Transverse colon (tissue), 4 donors: Measurements from ENCODE around the gene ANK3. TPM values are rescaled to one million over a fixed set of nuclear protein-coding genes. Genes with fewer than 3 reads are reported as not detected.

ENCODE experiments used
- DNase-seq: peaks from one replicate; pipeline ENCODE4 v3.0.0-alpha.2; 2019
- H3K27ac ChIP-seq, 4 donors: fragments of 200-600 bp; sonication (generic); 2 replicates each; pipeline ENCODE4 v1.5.1; 2016 to 2018; ENCODE audit warnings: inconsistent platforms in 4 of 4
- H3K27me3 ChIP-seq: fragments of 200-600 bp; sonication (generic); 2 replicates; pipeline ENCODE4 v1.5.1; 2017; ENCODE audit warnings: inconsistent platforms
- H3K36me3 ChIP-seq, 4 donors: fragments of 200-600 bp; sonication (generic); 2 replicates each; pipeline ENCODE4 v1.5.1; 2017 to 2019; ENCODE audit warnings: inconsistent platforms in 4 of 4
- H3K4me1 ChIP-seq, 4 donors: fragments of 200-600 bp; sonication (generic); 2 replicates each; pipeline ENCODE4 v1.5.1; 2017 to 2020; ENCODE audit warnings: inconsistent platforms in 4 of 4
- H3K4me3 ChIP-seq, 4 donors: fragments of 200-600 bp; sonication (generic); 1 replicate in 1 of 4; 2 replicates in 3 of 4; pipeline versions ENCODE4 v1.5.1 to v1.6.1; 2017 to 2019; ENCODE audit warnings: inconsistent platforms in 4 of 4
- H3K9me3 ChIP-seq, 2 donors: fragments of 200-600 bp; sonication (generic); 2 replicates each; pipeline ENCODE4 v1.5.1; 2017 to 2019; ENCODE audit warnings: inconsistent platforms in 2 of 2
- EP300 ChIP-seq: sonication (generic); formaldehyde crosslinking; IDR thresholded peaks from one replicate; pipeline ENCODE4 v1.6.1; 2017; ENCODE audit warnings: antibody characterized with exemption, low read depth
- POLR2A ChIP-seq: fragments of 450-650 bp; IDR thresholded peaks from one replicate; pipeline ENCODE4 v1.6.1; 2016; ENCODE audit warnings: antibody characterized with exemption, mild to moderate bottlenecking, moderate library complexity
- POLR2AphosphoS5 ChIP-seq, 3 donors: sonication (generic); formaldehyde crosslinking; IDR thresholded peaks; one replicate each; pipeline ENCODE4 v1.6.1; 2016; ENCODE audit warnings: antibody characterized with exemption in 3 of 3
- WGBS, 2 donors: methylation state at CpG; one replicate each; pipeline ENCODE4 v1.1.5; 2018; ENCODE audit warnings: low coverage in 1 of 2; 5-methylcytosine and 5-hydroxymethylcytosine counted together
- in situ Hi-C, 4 donors: fragments of 200-750 bp; cut with MboI; loops; one replicate each; pipeline versions ENCODE4 v1.15.0 to v1.15.1; 2017; ENCODE audit warnings: low sequenced_read_pairs in 3 of 4, low pct_ligation_motif_present in 1 of 4, low pct_unique_long_range_greater_than_20kb in 1 of 4
- intact Hi-C: fragments of 100-400 bp; cut with DNase I; formaldehyde crosslinking; loops from one replicate; pipeline ENCODE4 v1.15.1; 2023; ENCODE audit warnings: low total_unique reads
- total RNA-seq, 4 donors: library from RNA; depleted of rRNA; stranded (reverse); fragments of >200 nt; gene quantifications; one replicate each; pipeline ENCODE4 v1.1.0, GENCODE V29; 2016
- TF ChIP-seq, protein P1 (sequence below), 5 experiments: fragments of 200-600 bp in 3 of 5; fragments of 450-650 bp in 2 of 5; sonication (generic) in 3 of 5; IDR thresholded peaks; 1 replicate in 2 of 5; 2 replicates in 3 of 5; pipeline ENCODE4 v1.5.1; 2016 to 2017; ENCODE audit warnings: antibody characterized with exemption in 5 of 5, inconsistent platforms in 3 of 5, mild to moderate bottlenecking in 2 of 5, moderate library complexity in 1 of 5

The ANK3 gene
- total RNA-seq, 4 donors from 2014 or later = 41.2 to 230 (median 172) TPM

DNA sequence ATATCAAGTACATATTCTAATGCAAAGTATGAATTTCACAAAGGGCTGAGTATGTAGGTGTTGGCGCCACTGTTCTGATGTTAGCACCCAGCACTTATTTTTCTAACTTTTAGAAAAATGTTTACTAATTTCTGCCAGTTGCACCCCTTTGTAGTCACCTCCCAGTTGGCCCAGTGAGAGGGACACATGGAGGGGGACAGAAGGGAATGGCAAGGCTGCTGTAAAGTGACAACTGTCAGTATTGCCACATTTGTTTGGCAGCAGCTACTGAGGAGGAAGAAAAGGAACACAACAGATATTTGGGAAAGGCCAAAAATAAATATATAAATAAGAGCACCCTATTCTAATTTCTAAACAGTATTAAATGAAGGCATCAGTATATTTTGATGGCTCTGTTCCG is 57.3 kb downstream of the ANK3 start:
- intact Hi-C loops = no loop called here
- no peak overlapping the region for H3K27ac ChIP-seq

DNA sequence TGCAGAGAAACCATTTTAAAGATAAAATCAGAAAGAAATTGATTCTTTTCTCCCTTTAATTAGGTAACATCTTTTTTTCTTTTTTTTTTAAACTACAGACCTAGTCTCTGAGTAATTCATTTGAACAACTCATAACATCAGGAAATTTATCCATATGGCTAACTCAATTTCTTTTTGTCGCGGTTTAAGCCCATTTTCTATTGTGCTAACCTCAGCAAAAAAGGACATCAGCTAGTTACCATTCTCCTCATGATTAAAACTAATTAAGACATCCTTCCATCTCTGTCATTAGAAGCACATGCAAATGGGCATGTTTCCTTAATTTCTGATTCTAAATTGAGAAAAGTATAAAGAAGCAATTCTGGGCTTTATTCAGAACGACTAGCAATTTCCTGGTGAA is 57.8 kb downstream of the ANK3 start:
- Histone ChIP-seq H3K36me3 (no peaks in the 10 kb centered on the region), H3K4me3 (no peak overlapping the region), H3K4me1 (no peaks in the 10 kb centered on the region), H3K27me3 (no peaks in the 10 kb centered on the region), H3K9me3 (peaks cover 0 to 4% of the 10 kb centered on the region in 2 donors), H3K27ac (no peak overlapping the region)
- intact Hi-C loops = no loop called here
- TF ChIP-seq, protein P1, sequence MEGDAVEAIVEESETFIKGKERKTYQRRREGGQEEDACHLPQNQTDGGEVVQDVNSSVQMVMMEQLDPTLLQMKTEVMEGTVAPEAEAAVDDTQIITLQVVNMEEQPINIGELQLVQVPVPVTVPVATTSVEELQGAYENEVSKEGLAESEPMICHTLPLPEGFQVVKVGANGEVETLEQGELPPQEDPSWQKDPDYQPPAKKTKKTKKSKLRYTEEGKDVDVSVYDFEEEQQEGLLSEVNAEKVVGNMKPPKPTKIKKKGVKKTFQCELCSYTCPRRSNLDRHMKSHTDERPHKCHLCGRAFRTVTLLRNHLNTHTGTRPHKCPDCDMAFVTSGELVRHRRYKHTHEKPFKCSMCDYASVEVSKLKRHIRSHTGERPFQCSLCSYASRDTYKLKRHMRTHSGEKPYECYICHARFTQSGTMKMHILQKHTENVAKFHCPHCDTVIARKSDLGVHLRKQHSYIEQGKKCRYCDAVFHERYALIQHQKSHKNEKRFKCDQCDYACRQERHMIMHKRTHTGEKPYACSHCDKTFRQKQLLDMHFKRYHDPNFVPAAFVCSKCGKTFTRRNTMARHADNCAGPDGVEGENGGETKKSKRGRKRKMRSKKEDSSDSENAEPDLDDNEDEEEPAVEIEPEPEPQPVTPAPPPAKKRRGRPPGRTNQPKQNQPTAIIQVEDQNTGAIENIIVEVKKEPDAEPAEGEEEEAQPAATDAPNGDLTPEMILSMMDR (IDR thresholded peaks at IDR 0.05) = no peak
- no peak for DNase-seq
- in situ Hi-C loops = no loop called here
- WGBS, 2 donors = 88 to 95% methylated on average over 3 of the region's 3 CpGs

More for the DNA sequence above, 57.3 kb downstream of the ANK3 start:
- no peak for TF ChIP-seq EP300
- TF ChIP-seq POLR2AphosphoS5 (IDR thresholded peaks at IDR 0.05) = no peak
- TF ChIP-seq, protein P1 (IDR thresholded peaks at IDR 0.05) = no peak
- no peak for TF ChIP-seq POLR2A
- DNase-seq = no peak
- in situ Hi-C loops = no loop called here
- H3K27me3 ChIP-seq = no peaks in the 10 kb centered on the region
- no peaks in the 10 kb centered on the region for H3K36me3 ChIP-seq
- no peaks in the 10 kb centered on the region for H3K4me1 ChIP-seq
- WGBS, 2 donors = 48 to 100% methylated on average over 2 of the region's 2 CpGs
- H3K9me3 ChIP-seq = peaks cover 0 to 4% of the 10 kb centered on the region in 2 donors
- H3K4me3 ChIP-seq = no peak overlapping the region

DNA sequence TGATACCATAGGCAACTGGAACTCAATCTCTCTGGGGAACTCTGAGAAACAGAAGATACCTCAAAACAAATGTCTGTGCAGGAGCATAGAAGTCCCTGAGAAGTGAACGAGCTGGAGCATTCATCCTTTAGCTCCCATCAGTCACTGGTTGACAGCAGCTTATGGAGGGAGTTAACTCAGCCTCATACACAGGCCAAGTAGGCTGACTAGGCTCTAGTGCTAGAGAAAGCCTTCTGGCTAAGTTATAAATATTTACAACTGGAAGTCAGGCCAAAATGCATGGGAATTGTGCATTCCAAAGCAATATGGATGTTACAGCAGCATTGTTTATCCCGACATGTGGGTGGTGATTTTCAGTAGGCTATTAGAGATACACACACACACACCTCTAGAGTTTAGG is 66.5 kb downstream of the ANK3 start:
- in situ Hi-C loops = no loop called here

DNA sequence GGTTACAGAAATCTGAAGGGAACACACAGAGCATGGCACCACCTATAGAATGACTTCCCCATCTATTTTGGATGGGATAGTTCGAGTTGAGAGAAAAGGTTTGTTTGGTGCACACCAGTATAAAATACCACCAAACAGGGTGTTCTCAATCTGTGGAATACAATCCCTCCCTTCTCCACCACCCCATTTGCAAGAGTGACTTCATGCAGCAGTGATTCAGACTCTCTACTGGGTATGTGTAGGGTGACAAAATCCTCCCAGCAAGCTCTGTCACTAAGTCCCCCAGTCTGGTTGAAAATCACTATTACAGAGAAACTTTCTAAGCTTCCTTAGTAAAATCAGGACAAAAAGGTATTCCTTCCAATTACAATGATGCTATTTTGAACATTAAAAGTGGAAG is 69.0 kb downstream of the ANK3 start:
- intact Hi-C loops = no loop called here
- Histone ChIP-seq H3K27ac (no peak overlapping the region), H3K9me3 (no peaks in the 10 kb centered on the region), H3K27me3 (no peaks in the 10 kb centered on the region), H3K4me1 (no peaks in the 10 kb centered on the region), H3K4me3 (no peak overlapping the region), H3K36me3 (no peaks in the 10 kb centered on the region)
- TF ChIP-seq POLR2A (no peak), EP300 (no peak), POLR2AphosphoS5 (IDR thresholded peaks at IDR 0.05) (no peak)
- TF ChIP-seq, protein P1 (IDR thresholded peaks at IDR 0.05) = no peak
- no peak for DNase-seq
- 80 to 100% methylated on average over 1 of the region's 1 CpG for WGBS, 2 donors
- in situ Hi-C loops = no loop called here

More for the DNA sequence above, 66.5 kb downstream of the ANK3 start:
- Histone ChIP-seq H3K4me1 (no peaks in the 10 kb centered on the region), H3K9me3 (no peaks in the 10 kb centered on the region), H3K27ac (no peak overlapping the region), H3K36me3 (no peaks in the 10 kb centered on the region), H3K4me3 (no peak overlapping the region), H3K27me3 (no peaks in the 10 kb centered on the region)
- no peak for DNase-seq
- 70 to 72% methylated on average over 2 of the region's 2 CpGs for WGBS, 2 donors
- TF ChIP-seq POLR2AphosphoS5 (IDR thresholded peaks at IDR 0.05) = no peak
- TF ChIP-seq POLR2A = no peak
- no peak for TF ChIP-seq EP300
- TF ChIP-seq, protein P1 (IDR thresholded peaks at IDR 0.05) = no peak
- intact Hi-C loops = no loop called here
